PC-3 (cell line): ENCODE data around the gene TRIM62.

Source experiments
- CTCF ChIP-seq: fragments of 300-600 bp; sonication (generic); conservative IDR thresholded peaks from 2 replicates; pipeline ENCODE4 v1.5.1; 2017; ENCODE audit warnings: antibody characterized with exemption, low read depth, mild to moderate bottlenecking, low read length
- EZH2 ChIP-seq: fragments of 300-600 bp; sonication (generic); IDR thresholded peaks from one replicate; pipeline ENCODE4 v1.6.1; 2017; ENCODE audit warnings: antibody characterized with exemption, mild to moderate bottlenecking, low read length; ENCODE audit not compliant: unreplicated experiment
- EZH2phosphoT487 ChIP-seq: fragments of 300-600 bp; sonication (generic); IDR thresholded peaks from 2 replicates; pipeline ENCODE4 v1.6.1; 2018; ENCODE audit warnings: mild to moderate bottlenecking, antibody characterized with exemption, low read length, borderline replicate concordance

DNA sequence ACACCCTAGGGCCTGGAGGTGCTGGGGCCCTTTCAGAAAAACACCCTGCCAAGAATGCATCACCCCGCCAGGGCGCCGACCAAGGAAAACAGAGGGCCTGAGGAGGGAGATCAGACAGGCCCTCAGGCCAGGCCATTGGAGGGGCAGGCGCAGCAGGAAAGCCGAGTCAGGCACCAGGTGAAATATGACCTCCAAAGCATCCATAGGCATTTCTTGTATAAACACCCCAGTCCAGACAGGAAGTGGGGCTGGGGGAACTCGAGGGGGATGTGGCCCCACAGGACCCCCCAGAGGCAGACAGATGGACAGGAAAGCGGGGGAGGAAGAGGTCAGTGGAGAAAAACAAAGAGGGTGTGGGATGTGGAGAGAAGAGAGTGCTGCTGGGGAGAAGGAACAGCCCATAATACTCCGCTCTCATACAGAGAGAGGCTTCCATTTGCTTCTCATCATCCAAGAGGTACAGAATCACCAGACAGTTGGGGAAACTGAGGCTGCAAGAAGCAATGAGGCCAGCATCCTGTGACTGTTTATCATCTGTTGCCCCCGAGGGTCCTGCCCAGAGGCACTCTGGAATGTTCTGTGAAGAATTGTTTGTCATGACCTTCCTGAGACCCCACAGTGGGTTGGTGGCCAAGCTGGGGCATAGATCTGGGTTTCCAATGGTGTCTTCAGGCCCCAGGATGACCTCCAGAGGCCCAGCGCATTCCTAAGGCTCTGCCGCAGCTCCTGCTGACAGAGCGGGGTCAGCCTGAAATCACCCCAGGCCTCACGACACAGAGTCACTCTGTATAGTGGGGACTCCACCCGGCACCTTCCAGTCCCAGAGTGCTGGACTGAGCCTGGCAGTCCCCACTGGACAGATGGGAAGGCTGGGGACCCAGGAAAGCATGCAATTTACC, 18.0 kb downstream of the TRIM62 start:
- TF ChIP-seq CTCF (no peak), EZH2 (no peak), EZH2phosphoT487 (no peak)
